Endodermal cell (in vitro differentiated cells): ENCODE results near the gene MPRIP. TPM values are rescaled to one million over a fixed set of nuclear protein-coding genes. Genes with fewer than 3 reads are reported as not detected.

Source experiments
- DNase-seq: peaks from one replicate; pipeline ENCODE4 v3.0.0-alpha.2; 2017
- H3K27ac ChIP-seq: 2 replicates; pipeline ENCODE4 v1.5.1; 2013; ENCODE audit warnings: mild to moderate bottlenecking, low read depth, low read length, moderate library complexity
- H3K27me3 ChIP-seq: 2 replicates; pipeline ENCODE4 v1.6.1; 2013; ENCODE audit warnings: mild to moderate bottlenecking, low read length, moderate library complexity; ENCODE audit not compliant: insufficient read depth, control insufficient read depth, poor library complexity, severe bottlenecking
- H3K36me3 ChIP-seq: 2 replicates; pipeline ENCODE4 v1.7.0; 2013; ENCODE audit warnings: mild to moderate bottlenecking, low read length, moderate library complexity; ENCODE audit not compliant: control insufficient read depth, insufficient read depth
- H3K4me1 ChIP-seq: one replicate; pipeline ENCODE4 v1.7.0; 2013; ENCODE audit warnings: low read length; ENCODE audit not compliant: control insufficient read depth, insufficient read depth
- H3K4me3 ChIP-seq: 2 replicates; pipeline ENCODE4 v1.5.1; 2013; ENCODE audit warnings: mild to moderate bottlenecking, low read length, moderate library complexity
- H3K9ac ChIP-seq: 2 replicates; pipeline ENCODE4 v1.6.1; 2013; ENCODE audit warnings: mild to moderate bottlenecking, low read length, moderate library complexity; ENCODE audit not compliant: poor library complexity, severe bottlenecking; ENCODE audit errors: extremely low read depth
- H3K9me3 ChIP-seq: 2 replicates; pipeline ENCODE4 v1.6.1; 2013; ENCODE audit warnings: mild to moderate bottlenecking, low read length, moderate library complexity; ENCODE audit not compliant: control insufficient read depth
- H3K27ac Mint-ChIP-seq: 2 replicates; pipeline ENCODE4 v1.8.0; 2020; ENCODE audit warnings: mixed read lengths
- H3K27me3 Mint-ChIP-seq: 2 replicates; pipeline ENCODE4 v1.8.0; 2021; ENCODE audit warnings: mild to moderate bottlenecking, mixed read lengths; ENCODE audit not compliant: insufficient read depth
- H3K36me3 Mint-ChIP-seq: 2 replicates; pipeline ENCODE4 v1.8.0; 2020; ENCODE audit warnings: low read depth, mixed read lengths
- H3K4me1 Mint-ChIP-seq: 2 replicates; pipeline ENCODE4 v1.8.0; 2020; ENCODE audit warnings: mixed read lengths
- H3K4me3 Mint-ChIP-seq: 2 replicates; pipeline ENCODE4 v1.8.0; 2020; ENCODE audit warnings: mild to moderate bottlenecking, moderate library complexity, mixed read lengths
- H3K9me3 Mint-ChIP-seq: 2 replicates; pipeline ENCODE4 v1.8.0; 2020; ENCODE audit warnings: mild to moderate bottlenecking, mixed read lengths
- CTCF ChIP-seq: fragments of 200-600 bp; sonication (generic); conservative IDR thresholded peaks from 2 replicates; pipeline ENCODE4 v1.5.0; 2021; ENCODE audit warnings: antibody characterized with exemption, mild to moderate bottlenecking
- WGBS, 2 experiments: methylation state at CpG; one replicate each; pipeline versions ENCODE4 v1.1.5 to v1.1.7; 2013; ENCODE audit warnings: missing lambda C conversion rate in 2 of 2, mixed read lengths in 1 of 2; ENCODE audit not compliant: insufficient coverage in 1 of 2, insufficient read length in 1 of 2; 5-methylcytosine and 5-hydroxymethylcytosine counted together
- total RNA-seq, 2 donors: library from RNA; stranded (reverse); fragmentation: NEBNext Ultra II Directional in 1 of 2; extraction: Animal tissue kit (Norgen Biotek cat#: 25700) in 1 of 2; gene quantifications; 2 replicates in 1 of 2; 3 replicates in 1 of 2; pipeline ENCODE4 v1.2.1, GENCODE V29; 2021

Gene MPRIP
- total RNA-seq, 2 donors from 2014 or later, result 154 to 155 TPM

GRCh38 chr17:17204041-17204591 lies 161.9 kb downstream of the MPRIP start:
- no peak overlapping the region for H3K27ac Mint-ChIP-seq
- Histone ChIP-seq H3K4me1 (no peaks in the 10 kb centered on the region), H3K36me3 (no peaks in the 10 kb centered on the region), H3K27me3 (peaks cover 13% of the 10 kb centered on the region), H3K9me3 (no peaks in the 10 kb centered on the region), H3K4me3 (no peak overlapping the region), H3K9ac (no peak overlapping the region), H3K27ac (no peak overlapping the region)
- H3K9me3 Mint-ChIP-seq, result peaks cover 2% of the 10 kb centered on the region
- H3K27me3 Mint-ChIP-seq, result no peaks in the 10 kb centered on the region
- no peak overlapping the region for H3K4me3 Mint-ChIP-seq
- TF ChIP-seq CTCF, result no peak
- no peaks in the 10 kb centered on the region for H3K4me1 Mint-ChIP-seq
- no peaks in the 10 kb centered on the region for H3K36me3 Mint-ChIP-seq
- 90% methylated on average over 5 to 15 of the region's 15 CpGs for WGBS, 2 experiments
- no peak for DNase-seq

- no peak overlapping the region for H3K4me3 ChIP-seq
- H3K4me1 ChIP-seq, result no peaks in the 10 kb centered on the region
- no peaks in the 10 kb centered on the region for H3K36me3 ChIP-seq
- Mint-ChIP-seq H3K4me1 (no peaks in the 10 kb centered on the region), H3K36me3 (no peaks in the 10 kb centered on the region), H3K27me3 (no peaks in the 10 kb centered on the region), H3K4me3 (no peak overlapping the region), H3K27ac (no peak overlapping the region), H3K9me3 (peaks cover 2% of the 10 kb centered on the region)
- no peak overlapping the region for H3K27ac ChIP-seq
- no peak for TF ChIP-seq CTCF
- DNase-seq, result no peak
- no peak overlapping the region for H3K9ac ChIP-seq
- WGBS, 2 experiments, result 91 to 97% methylated on average over 14 of the region's 14 CpGs
- peaks cover 13% of the 10 kb centered on the region for H3K27me3 ChIP-seq
- H3K9me3 ChIP-seq, result no peaks in the 10 kb centered on the region
Measured at GRCh38 chr17:17204635-17205231, 162.5 kb downstream of the MPRIP start.

GRCh38 chr17:17205368-17206123 lies 163.3 kb downstream of the MPRIP start:
- Histone ChIP-seq H3K9ac (no peak overlapping the region), H3K4me1 (no peaks in the 10 kb centered on the region), H3K4me3 (no peak overlapping the region), H3K27ac (no peak overlapping the region), H3K9me3 (no peaks in the 10 kb centered on the region), H3K36me3 (no peaks in the 10 kb centered on the region), H3K27me3 (peaks cover 13% of the 10 kb centered on the region)
- no peak for TF ChIP-seq CTCF
- no peak overlapping the region for H3K4me3 Mint-ChIP-seq
- H3K4me1 Mint-ChIP-seq, result no peaks in the 10 kb centered on the region
- no peaks in the 10 kb centered on the region for H3K27me3 Mint-ChIP-seq
- WGBS, 2 experiments, result 42 to 50% methylated on average over 27 to 70 of the region's 70 CpGs
- no peak for DNase-seq
- peaks cover 2% of the 10 kb centered on the region for H3K9me3 Mint-ChIP-seq
- peaks cover under 1% of the 10 kb centered on the region for H3K36me3 Mint-ChIP-seq
- H3K27ac Mint-ChIP-seq, result no peak overlapping the region
